ENCODE measurements around the gene ZNF14. TPM values are rescaled to one million over a fixed set of nuclear protein-coding genes. Genes with fewer than 3 reads are reported as not detected.
A peak's percentile ranks its signal among the peaks of the same experiment; 100 is the strongest.

The ZNF14 gene
- total and polyA plus RNA-seq, 2 of the 13 experiments (the other 11 are each of a cell fraction or from before 2014, with no cell fraction given): 1.9 to 6.2 TPM

- TF ChIP-seq XRCC5 (optimal IDR thresholded peaks at IDR 0.05; ENCODE audit: low read length) (peak; percentile 79), NKX3-1 (CRISPR knock-in tag; IDR thresholded peaks at IDR 0.05) (no peak), THAP7 (CRISPR knock-in tag; IDR thresholded peaks at IDR 0.05) (no peak; the same call in 1 of the 2 replicates), MAZ (IDR thresholded peaks at IDR 0.05; ENCODE audit: borderline replicate concordance, low read depth, low read length) (no peak; the same call in 1 of the 2 replicates), MAZ (CRISPR knock-in tag; IDR thresholded peaks at IDR 0.05; ENCODE audit: low read depth) (no peak), ZNF326 (CRISPR knock-in tag; IDR thresholded peaks at IDR 0.05; ENCODE audit: borderline replicate concordance) (no peak), WIZ (CRISPR knock-in tag; IDR thresholded peaks at IDR 0.05) (no peak), SMARCC2 (IDR thresholded peaks at IDR 0.05) (no peak), ONECUT2 (CRISPR knock-in tag; IDR thresholded peaks at IDR 0.05) (0 out of 2 replicates have a peak, but pooled peaks have one; percentile 24), SP1 (IDR thresholded peaks at IDR 0.05) (no peak), SP1 (CRISPR knock-in tag; IDR thresholded peaks at IDR 0.05) (0 out of 2 replicates have a peak, but pooled peaks have one; percentile 55), JUNB (CRISPR knock-in tag; IDR thresholded peaks at IDR 0.05; ENCODE audit: borderline replicate concordance) (no peak), KDM2A (CRISPR knock-in tag; IDR thresholded peaks at IDR 0.05; ENCODE audit: borderline replicate concordance, low read depth) (peak; percentile 28; the same call in 1 of the 2 replicates), ZNF30 (CRISPR knock-in tag; IDR thresholded peaks at IDR 0.05) (no peak), ZNF597 (CRISPR knock-in tag; IDR thresholded peaks at IDR 0.05) (no peak), TEAD3 (CRISPR knock-in tag; optimal IDR thresholded peaks at IDR 0.05; ENCODE audit: borderline replicate concordance) (peak; percentile 41), CHD2 (IDR thresholded peaks at IDR 0.05; ENCODE audit: low read depth, low read length) (peak; percentile 37; the same call in 1 of the 2 replicates), ZNF841 (CRISPR knock-in tag; IDR thresholded peaks at IDR 0.05; ENCODE audit: borderline replicate concordance) (no peak), ZNF562 (CRISPR knock-in tag; IDR thresholded peaks at IDR 0.05; ENCODE audit: borderline replicate concordance) (no peak), SOX6 (IDR thresholded peaks at IDR 0.05) (no peak), SOX6 (CRISPR knock-in tag; IDR thresholded peaks at IDR 0.05) (peak; percentile 87)
- TF ChIP-seq, protein P1, sequence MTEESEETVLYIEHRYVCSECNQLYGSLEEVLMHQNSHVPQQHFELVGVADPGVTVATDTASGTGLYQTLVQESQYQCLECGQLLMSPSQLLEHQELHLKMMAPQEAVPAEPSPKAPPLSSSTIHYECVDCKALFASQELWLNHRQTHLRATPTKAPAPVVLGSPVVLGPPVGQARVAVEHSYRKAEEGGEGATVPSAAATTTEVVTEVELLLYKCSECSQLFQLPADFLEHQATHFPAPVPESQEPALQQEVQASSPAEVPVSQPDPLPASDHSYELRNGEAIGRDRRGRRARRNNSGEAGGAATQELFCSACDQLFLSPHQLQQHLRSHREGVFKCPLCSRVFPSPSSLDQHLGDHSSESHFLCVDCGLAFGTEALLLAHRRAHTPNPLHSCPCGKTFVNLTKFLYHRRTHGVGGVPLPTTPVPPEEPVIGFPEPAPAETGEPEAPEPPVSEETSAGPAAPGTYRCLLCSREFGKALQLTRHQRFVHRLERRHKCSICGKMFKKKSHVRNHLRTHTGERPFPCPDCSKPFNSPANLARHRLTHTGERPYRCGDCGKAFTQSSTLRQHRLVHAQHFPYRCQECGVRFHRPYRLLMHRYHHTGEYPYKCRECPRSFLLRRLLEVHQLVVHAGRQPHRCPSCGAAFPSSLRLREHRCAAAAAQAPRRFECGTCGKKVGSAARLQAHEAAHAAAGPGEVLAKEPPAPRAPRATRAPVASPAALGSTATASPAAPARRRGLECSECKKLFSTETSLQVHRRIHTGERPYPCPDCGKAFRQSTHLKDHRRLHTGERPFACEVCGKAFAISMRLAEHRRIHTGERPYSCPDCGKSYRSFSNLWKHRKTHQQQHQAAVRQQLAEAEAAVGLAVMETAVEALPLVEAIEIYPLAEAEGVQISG (CRISPR knock-in tag; IDR thresholded peaks at IDR 0.05): peak; percentile 33; the same call in 1 of the 2 replicates
- TF ChIP-seq, protein P2, sequence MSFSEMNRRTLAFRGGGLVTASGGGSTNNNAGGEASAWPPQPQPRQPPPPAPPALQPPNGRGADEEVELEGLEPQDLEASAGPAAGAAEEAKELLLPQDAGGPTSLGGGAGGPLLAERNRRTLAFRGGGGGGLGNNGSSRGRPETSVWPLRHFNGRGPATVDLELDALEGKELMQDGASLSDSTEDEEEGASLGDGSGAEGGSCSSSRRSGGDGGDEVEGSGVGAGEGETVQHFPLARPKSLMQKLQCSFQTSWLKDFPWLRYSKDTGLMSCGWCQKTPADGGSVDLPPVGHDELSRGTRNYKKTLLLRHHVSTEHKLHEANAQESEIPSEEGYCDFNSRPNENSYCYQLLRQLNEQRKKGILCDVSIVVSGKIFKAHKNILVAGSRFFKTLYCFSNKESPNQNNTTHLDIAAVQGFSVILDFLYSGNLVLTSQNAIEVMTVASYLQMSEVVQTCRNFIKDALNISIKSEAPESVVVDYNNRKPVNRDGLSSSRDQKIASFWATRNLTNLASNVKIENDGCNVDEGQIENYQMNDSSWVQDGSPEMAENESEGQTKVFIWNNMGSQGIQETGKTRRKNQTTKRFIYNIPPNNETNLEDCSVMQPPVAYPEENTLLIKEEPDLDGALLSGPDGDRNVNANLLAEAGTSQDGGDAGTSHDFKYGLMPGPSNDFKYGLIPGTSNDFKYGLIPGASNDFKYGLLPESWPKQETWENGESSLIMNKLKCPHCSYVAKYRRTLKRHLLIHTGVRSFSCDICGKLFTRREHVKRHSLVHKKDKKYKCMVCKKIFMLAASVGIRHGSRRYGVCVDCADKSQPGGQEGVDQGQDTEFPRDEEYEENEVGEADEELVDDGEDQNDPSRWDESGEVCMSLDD (CRISPR knock-in tag; IDR thresholded peaks at IDR 0.05; ENCODE audit: borderline replicate concordance): peak; percentile 69
Measured at GRCh38 chr19:19668230-19669012, 64.5 kb downstream of the ZNF14 start, which contains the start of gene ZNF101 (continued).
